Body of pancreas (tissue), 4 donors: ENCODE data around the gene ATP1A4. TPM values are rescaled to one million over a fixed set of nuclear protein-coding genes. Genes with fewer than 3 reads are reported as not detected.

Experiments used
- ATAC-seq: fragments of 150-250 bp; one replicate; pipeline ENCODE4 v1.9.1; 2016
- DNase-seq, 4 donors: peaks; one replicate each; pipeline ENCODE4 v3.0.0-alpha.2; 2019
- H3K27ac ChIP-seq, 4 donors: fragments of 200-600 bp; sonication (generic); 1 replicate in 3 of 4; 2 replicates in 1 of 4; pipeline versions ENCODE4 v1.5.1 to v1.6.1; 2016 to 2019; ENCODE audit warnings: mild to moderate bottlenecking in 1 of 4, mixed read lengths in 1 of 4, moderate library complexity in 1 of 4
- H3K27me3 ChIP-seq, 2 donors: fragments of 200-600 bp; sonication (generic); one replicate each; pipeline ENCODE4 v1.6.0; 2016; ENCODE audit warnings: mild to moderate bottlenecking in 1 of 2
- H3K36me3 ChIP-seq, 2 donors: fragments of 200-600 bp; sonication (generic); replicated peaks in 1 of 2; 2 replicates each; pipeline ENCODE4 v1.5.1; 2016; ENCODE audit warnings: low read depth in 2 of 2; ENCODE audit not compliant: insufficient read depth in 1 of 2
- H3K4me1 ChIP-seq: fragments of 200-600 bp; sonication (generic); one replicate; pipeline ENCODE4 v1.6.0; 2016
- H3K4me3 ChIP-seq, 2 donors: fragments of 200-600 bp; sonication (generic); 1 replicate in 1 of 2; 2 replicates in 1 of 2; pipeline ENCODE4 v1.5.1; 2016 to 2019
- H3K9me3 ChIP-seq, 3 donors: fragments of 200-600 bp; sonication (generic); 1 replicate in 2 of 3; 2 replicates in 1 of 3; pipeline ENCODE4 v1.5.1; 2016
- POLR2A ChIP-seq, 3 donors: fragments of 450-650 bp; IDR thresholded peaks; one replicate each; pipeline ENCODE4 v1.6.1; 2016; ENCODE audit warnings: antibody characterized with exemption in 3 of 3, mild to moderate bottlenecking in 2 of 3
- WGBS, 2 donors: methylation state at CpG; one replicate each; pipeline ENCODE4 v1.1.5; 2017; 5-methylcytosine and 5-hydroxymethylcytosine counted together
- intact Hi-C: fragments of 100-400 bp; cut with DNase I; formaldehyde crosslinking; loops from one replicate; pipeline ENCODE4 v1.15.1; 2023
- total RNA-seq, 2 donors: library from RNA; depleted of rRNA; stranded (reverse); fragments of >200 nt; gene quantifications; one replicate each; pipeline ENCODE4 v1.1.0, GENCODE V29; 2016
- TF ChIP-seq, protein P1 (sequence below), 7 experiments: fragments of 450-650 bp in 4 of 7; fragments of 200-600 bp in 3 of 7; sonication (generic) in 3 of 7; IDR thresholded peaks; one replicate each; pipeline ENCODE4 v1.5.1; 2016 to 2019; ENCODE audit warnings: antibody characterized with exemption in 7 of 7

Gene ATP1A4
- total RNA-seq, 2 donors from 2014 or later: not detected

DNA sequence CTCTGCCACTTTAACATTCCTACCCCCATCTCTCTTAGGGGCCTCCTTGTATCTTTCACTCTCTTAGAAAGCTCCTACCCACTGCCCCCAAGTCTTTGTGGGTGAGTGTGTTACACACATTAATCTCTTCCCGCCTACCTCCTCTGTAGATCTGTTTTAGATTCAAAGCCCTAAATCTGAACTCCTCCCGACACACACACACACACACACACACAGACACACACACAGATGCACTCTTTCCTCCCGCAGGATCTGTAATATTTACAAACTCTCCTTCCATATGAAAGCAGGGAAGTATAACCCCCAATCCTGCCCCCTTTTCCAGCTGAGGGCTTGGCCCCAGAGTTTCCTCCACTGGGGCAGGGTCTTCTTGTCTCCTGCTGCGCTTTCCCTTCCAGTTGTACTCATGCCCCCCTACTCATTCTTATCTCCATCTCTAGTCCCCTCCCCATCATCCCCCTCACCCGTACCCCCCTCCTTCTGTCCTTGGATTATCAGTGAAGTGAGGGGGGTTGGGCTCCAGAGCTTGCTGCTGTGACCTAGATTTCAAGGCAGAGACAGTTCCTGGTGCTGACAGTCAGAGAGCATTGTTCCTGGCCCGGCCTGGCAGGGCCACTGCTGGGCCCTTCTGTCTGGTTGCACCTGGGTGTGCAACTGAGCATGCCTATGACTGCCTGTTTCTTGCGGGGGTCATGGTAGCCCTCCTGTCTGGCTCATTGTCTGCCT, 58.1 kb downstream of the ATP1A4 start:
- H3K4me3 ChIP-seq: no peak overlapping the region
- peak overlapping the region in 3 of 4 donors; percentile 7 to 52 (median 50) for H3K27ac ChIP-seq
- intact Hi-C loops: no loop called here
- TF ChIP-seq POLR2A (IDR thresholded peaks at IDR 0.05): no peak
- H3K9me3 ChIP-seq: no peaks in the 10 kb centered on the region
- H3K36me3 ChIP-seq: peaks cover 6 to 22% of the 10 kb centered on the region in 2 donors
- peaks cover 49% of the 10 kb centered on the region for H3K4me1 ChIP-seq
- 49 to 50% methylated on average over 5 to 7 of the region's 7 CpGs for WGBS, 2 donors
- H3K27me3 ChIP-seq: no peaks in the 10 kb centered on the region
- DNase-seq: peak; percentile 32 to 56 (median 53)
- ATAC-seq: peak; percentile 33

DNA sequence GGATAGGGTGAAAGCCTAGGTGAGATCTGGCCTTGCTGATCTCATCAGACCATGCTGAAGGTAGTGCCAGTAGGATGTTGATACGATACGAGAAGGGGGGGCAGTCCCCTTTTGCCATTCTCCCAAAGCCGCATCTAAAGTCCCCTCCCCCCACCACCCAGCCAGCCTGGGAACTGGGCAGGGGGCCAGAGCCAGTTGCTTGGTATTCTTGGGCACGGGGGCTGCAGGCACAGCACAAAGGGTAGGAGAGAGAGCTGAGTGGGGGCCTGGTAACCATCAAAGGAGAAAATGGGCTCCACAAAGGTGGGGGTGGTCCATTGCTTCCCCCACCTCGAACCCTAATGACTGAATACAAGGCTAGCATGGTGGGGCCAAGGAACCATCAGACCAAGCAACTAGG, 59.2 kb downstream of the ATP1A4 start:
- Histone ChIP-seq H3K4me3 (no peak overlapping the region), H3K9me3 (no peaks in the 10 kb centered on the region), H3K36me3 (peaks cover 6 to 27% of the 10 kb centered on the region in 2 donors), H3K27me3 (no peaks in the 10 kb centered on the region), H3K27ac (peak overlapping the region in 3 of 4 donors; percentile 6 to 52 (median 50)), H3K4me1 (peaks cover 44% of the 10 kb centered on the region)
- intact Hi-C loops: no loop called here
- WGBS, 2 donors: 42 to 51% methylated on average over 5 of the region's 5 CpGs
- ATAC-seq (no peak), DNase-seq (no peak)
- TF ChIP-seq, protein P1, sequence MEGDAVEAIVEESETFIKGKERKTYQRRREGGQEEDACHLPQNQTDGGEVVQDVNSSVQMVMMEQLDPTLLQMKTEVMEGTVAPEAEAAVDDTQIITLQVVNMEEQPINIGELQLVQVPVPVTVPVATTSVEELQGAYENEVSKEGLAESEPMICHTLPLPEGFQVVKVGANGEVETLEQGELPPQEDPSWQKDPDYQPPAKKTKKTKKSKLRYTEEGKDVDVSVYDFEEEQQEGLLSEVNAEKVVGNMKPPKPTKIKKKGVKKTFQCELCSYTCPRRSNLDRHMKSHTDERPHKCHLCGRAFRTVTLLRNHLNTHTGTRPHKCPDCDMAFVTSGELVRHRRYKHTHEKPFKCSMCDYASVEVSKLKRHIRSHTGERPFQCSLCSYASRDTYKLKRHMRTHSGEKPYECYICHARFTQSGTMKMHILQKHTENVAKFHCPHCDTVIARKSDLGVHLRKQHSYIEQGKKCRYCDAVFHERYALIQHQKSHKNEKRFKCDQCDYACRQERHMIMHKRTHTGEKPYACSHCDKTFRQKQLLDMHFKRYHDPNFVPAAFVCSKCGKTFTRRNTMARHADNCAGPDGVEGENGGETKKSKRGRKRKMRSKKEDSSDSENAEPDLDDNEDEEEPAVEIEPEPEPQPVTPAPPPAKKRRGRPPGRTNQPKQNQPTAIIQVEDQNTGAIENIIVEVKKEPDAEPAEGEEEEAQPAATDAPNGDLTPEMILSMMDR (IDR thresholded peaks at IDR 0.05): no peak
- no peak for TF ChIP-seq POLR2A (IDR thresholded peaks at IDR 0.05)

DNA sequence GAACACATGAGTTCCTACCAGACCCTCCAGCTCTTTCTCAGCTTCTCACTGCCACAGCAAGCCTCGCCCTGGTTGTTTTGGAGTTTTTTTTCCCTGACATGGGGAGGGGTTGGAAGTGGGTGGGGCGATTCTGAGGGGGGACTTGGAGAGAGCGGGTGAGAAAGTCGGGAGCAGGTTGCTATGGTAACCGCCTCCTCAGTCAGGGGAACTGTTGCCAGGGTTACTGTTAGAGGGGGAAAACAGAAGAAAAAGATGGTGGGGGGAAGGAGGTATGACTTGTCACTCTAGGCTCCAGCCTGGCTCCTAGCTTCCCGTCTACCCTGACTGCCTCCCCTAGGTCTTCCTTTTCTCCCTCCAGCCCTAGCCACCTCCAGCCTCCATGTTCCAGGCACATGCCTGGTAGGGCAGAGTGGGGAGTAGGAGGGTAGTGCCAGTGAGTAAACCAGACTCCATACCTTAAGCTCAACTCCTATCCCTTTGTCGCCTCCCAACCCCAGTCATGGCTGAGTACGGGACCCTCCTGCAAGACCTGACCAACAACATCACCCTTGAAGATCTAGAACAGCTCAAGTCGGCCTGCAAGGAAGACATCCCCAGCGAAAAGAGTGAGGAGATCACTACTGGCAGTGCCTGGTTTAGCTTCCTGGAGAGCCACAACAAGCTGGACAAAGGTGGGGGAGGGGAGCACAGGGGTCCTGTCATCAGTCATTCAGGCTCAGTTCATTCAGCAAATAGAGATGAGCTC, 59.8 kb downstream of the ATP1A4 start:
- TF ChIP-seq, protein P1 (IDR thresholded peaks at IDR 0.05): no peak
- no peak for TF ChIP-seq POLR2A (IDR thresholded peaks at IDR 0.05)
- Histone ChIP-seq H3K27ac (peak overlapping the region in 1 of 4 donors; percentile 52), H3K9me3 (no peaks in the 10 kb centered on the region), H3K36me3 (peaks cover 6 to 31% of the 10 kb centered on the region in 2 donors), H3K4me3 (no peak overlapping the region), H3K4me1 (peaks cover 39% of the 10 kb centered on the region), H3K27me3 (no peaks in the 10 kb centered on the region)
- DNase-seq: no peak
- WGBS, 2 donors: 85 to 86% methylated on average over 10 of the region's 10 CpGs
- intact Hi-C loops: no loop called here
- no peak for ATAC-seq

DNA sequence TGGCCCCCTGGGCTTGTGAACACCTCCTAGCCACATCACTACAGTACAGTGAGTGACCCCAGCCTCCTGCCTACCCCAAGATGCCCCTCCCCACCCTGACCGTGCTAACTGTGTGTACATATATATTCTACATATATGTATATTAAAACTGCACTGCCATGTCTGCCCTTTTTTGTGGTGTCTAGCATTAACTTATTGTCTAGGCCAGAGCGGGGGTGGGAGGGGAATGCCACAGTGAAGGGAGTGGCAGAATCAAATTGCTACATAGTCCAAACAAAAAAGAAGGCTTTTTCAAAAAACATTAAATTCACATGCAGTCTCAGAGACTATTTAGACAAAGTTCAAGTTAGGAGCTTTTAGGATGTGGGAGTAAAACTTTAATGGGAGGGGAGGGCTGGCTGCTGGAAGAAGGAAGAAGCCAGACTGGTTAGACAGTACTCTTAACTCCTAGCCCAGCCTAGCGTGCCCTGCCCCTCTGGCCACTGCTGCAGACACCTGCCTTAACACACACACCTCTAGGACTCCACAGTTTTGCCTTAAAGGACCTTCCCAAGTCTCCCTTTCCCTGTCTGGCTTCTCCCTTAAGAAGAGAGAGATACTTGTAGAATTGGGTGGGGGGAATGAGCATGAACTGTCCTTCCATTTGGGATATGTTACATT, 63.2 kb downstream of the ATP1A4 start:
- 80% methylated on average over 3 of the region's 3 CpGs for WGBS, 2 donors
- H3K9me3 ChIP-seq: no peaks in the 10 kb centered on the region
- peaks cover 6 to 45% of the 10 kb centered on the region in 2 donors for H3K36me3 ChIP-seq
- no peaks in the 10 kb centered on the region for H3K27me3 ChIP-seq
- no peak overlapping the region for H3K27ac ChIP-seq
- H3K4me1 ChIP-seq: peaks cover 24% of the 10 kb centered on the region
- intact Hi-C loops: no loop called here
- no peak for DNase-seq
- ATAC-seq: no peak
- no peak for TF ChIP-seq POLR2A (IDR thresholded peaks at IDR 0.05)
- TF ChIP-seq, protein P1 (IDR thresholded peaks at IDR 0.05): no peak
- H3K4me3 ChIP-seq: no peak overlapping the region

DNA sequence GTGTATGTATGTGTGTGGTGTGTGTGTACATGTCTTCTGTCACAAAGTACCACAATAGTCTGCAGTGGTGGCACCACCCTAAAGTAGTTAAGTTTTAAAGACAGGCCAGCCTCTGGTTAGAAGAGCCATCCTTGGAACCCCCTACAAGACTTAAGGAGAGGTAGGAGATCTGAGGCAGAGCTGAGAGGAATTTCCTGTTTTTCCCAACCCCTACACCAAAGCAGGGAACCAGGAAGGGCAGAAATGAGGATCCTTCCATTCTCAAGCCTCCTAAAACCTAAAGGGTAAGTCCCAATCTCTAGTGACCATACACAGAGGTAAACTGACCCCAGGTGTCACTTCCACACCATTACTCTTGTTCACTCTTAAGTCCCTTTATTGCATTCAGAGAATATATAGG, 64.9 kb downstream of the ATP1A4 start:
- Histone ChIP-seq H3K9me3 (no peaks in the 10 kb centered on the region), H3K4me3 (no peak overlapping the region), H3K27me3 (no peaks in the 10 kb centered on the region), H3K36me3 (peaks cover 6 to 52% of the 10 kb centered on the region in 2 donors), H3K27ac (no peak overlapping the region), H3K4me1 (peaks cover 10% of the 10 kb centered on the region)
- TF ChIP-seq, protein P1 (IDR thresholded peaks at IDR 0.05): no peak
- intact Hi-C loops: no loop called here
- DNase-seq: no peak
- ATAC-seq: no peak
